Uterus (tissue), 2 donors: ENCODE measurements around the gene TEC.

Experiments
- CTCF ChIP-seq, 4 experiments: fragments of 200-600 bp in 2 of 4; fragments of 450-650 bp in 2 of 4; sonication (generic) in 2 of 4; IDR thresholded peaks; one replicate each; pipeline ENCODE4 v1.5.1; 2016 to 2019; ENCODE audit warnings: antibody characterized with exemption in 4 of 4, mild to moderate bottlenecking in 2 of 4, moderate library complexity in 1 of 4
- POLR2A ChIP-seq, 2 donors: fragments of 450-650 bp; IDR thresholded peaks; one replicate each; pipeline ENCODE4 v1.6.1; 2016; ENCODE audit warnings: antibody characterized with exemption in 2 of 2, mild to moderate bottlenecking in 1 of 2, moderate library complexity in 1 of 2

DNA sequence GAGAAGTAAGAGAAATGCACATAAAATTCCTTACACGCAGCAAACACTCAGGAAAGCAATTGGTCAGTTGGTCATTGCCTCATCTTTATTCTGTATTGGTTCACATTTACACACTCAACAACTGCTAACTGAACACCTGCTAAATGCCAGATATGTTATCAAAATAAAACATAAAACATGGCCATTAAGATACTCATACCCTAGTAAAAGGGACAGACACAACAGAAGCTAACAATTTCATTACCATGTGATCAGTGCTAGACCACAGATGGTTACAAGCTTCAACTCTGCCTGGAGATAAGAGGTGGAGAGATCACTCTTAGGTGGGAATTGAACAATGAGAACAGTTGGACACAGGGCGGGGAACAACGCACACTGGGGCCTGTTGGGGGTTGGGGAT is 26.2 kb downstream of the TEC start:
- TF ChIP-seq CTCF (IDR thresholded peaks at IDR 0.05): no peak
- no peak for TF ChIP-seq POLR2A (IDR thresholded peaks at IDR 0.05)
